HT-29 (cell line): ENCODE measurements around the gene KRTAP4-16. TPM values are rescaled to one million over a fixed set of nuclear protein-coding genes. Genes with fewer than 3 reads are reported as not detected.

Experiments used
- total RNA-seq: library from RNA; depleted of rRNA; stranded (reverse); fragments of >200 nt; shearing (Covaris generic); gene quantifications from 2 replicates; pipeline ENCODE4 v1.2.3, GENCODE V29; 2014; rRNA removed

The KRTAP4-16 gene
- total RNA-seq, 1 experiment from 2014 or later, result not detected

Other genes with a start within 250 kb of the KRTAP4-16 start
- 0.33 and 0.39 TPM in 2 replicates for gene KRT12, start 235.0 kb downstream of the KRTAP4-16 start, total RNA-seq
- gene KRT20, start 217.0 kb downstream of the KRTAP4-16 start, total RNA-seq, result 189 and 203 TPM in 2 replicates
- 3.3 and 4.1 TPM in 2 replicates for gene KRT23, start 164.6 kb downstream of the KRTAP4-16 start, total RNA-seq
- gene KRT39, start 135.3 kb downstream of the KRTAP4-16 start, total RNA-seq, result not detected in 2 replicates
- gene KRT40, start 117.9 kb downstream of the KRTAP4-16 start, total RNA-seq, result 2.4 and 2.7 TPM in 2 replicates
- not detected in 2 replicates for gene KRTAP3-3, start 108.0 kb downstream of the KRTAP4-16 start, total RNA-seq
- not detected in 2 replicates for gene KRTAP3-2, start 102.3 kb downstream of the KRTAP4-16 start, total RNA-seq
- gene KRTAP3-1, start 93.1 kb downstream of the KRTAP4-16 start, total RNA-seq, result not detected in 2 replicates
- not detected in 2 replicates for gene KRTAP1-5, start 75.0 kb downstream of the KRTAP4-16 start, total RNA-seq
- not detected in 2 replicates for gene KRTAP1-4, start 72.0 kb downstream of the KRTAP4-16 start, total RNA-seq
- gene KRTAP1-3, start 67.3 kb downstream of the KRTAP4-16 start, total RNA-seq, result not detected in 2 replicates
- 0.42 and 0.64 TPM in 2 replicates for gene KRTAP1-1, start 60.8 kb downstream of the KRTAP4-16 start, total RNA-seq
- not detected in 2 replicates for gene KRTAP2-1, start 54.9 kb downstream of the KRTAP4-16 start, total RNA-seq
- not detected in 2 replicates for gene KRTAP2-2, start 47.0 kb downstream of the KRTAP4-16 start, total RNA-seq
- gene KRTAP2-3, start 42.1 kb downstream of the KRTAP4-16 start, total RNA-seq, result not detected in 2 replicates
- gene KRTAP2-4, start 36.3 kb downstream of the KRTAP4-16 start, total RNA-seq, result not detected in 2 replicates
- gene KRTAP4-7, start 18.1 kb downstream of the KRTAP4-16 start, total RNA-seq, result not detected in 2 replicates
- not detected in 2 replicates for gene KRTAP4-8, start 4.1 kb downstream of the KRTAP4-16 start, total RNA-seq
- not detected in 2 replicates for gene KRTAP4-9, start 3.2 kb upstream of the KRTAP4-16 start, total RNA-seq
- not detected in 2 replicates for gene KRTAP4-11, start 16.2 kb upstream of the KRTAP4-16 start, total RNA-seq
- not detected in 2 replicates for gene KRTAP4-12, start 22.0 kb upstream of the KRTAP4-16 start, total RNA-seq
- not detected in 2 replicates for gene KRTAP4-6, start 38.3 kb upstream of the KRTAP4-16 start, total RNA-seq
- not detected in 2 replicates for gene KRTAP4-5, start 47.6 kb upstream of the KRTAP4-16 start, total RNA-seq
- not detected in 2 replicates for gene KRTAP4-4, start 58.5 kb upstream of the KRTAP4-16 start, total RNA-seq
- not detected in 2 replicates for gene KRTAP4-3, start 66.0 kb upstream of the KRTAP4-16 start, total RNA-seq
- gene KRTAP4-2, start 76.0 kb upstream of the KRTAP4-16 start, total RNA-seq, result not detected in 2 replicates
- not detected in 2 replicates for gene KRTAP4-1, start 82.7 kb upstream of the KRTAP4-16 start, total RNA-seq
- gene KRTAP9-1, start 87.7 kb upstream of the KRTAP4-16 start, total RNA-seq, result not detected in 2 replicates
- gene KRTAP9-2, start 124.4 kb upstream of the KRTAP4-16 start, total RNA-seq, result not detected in 2 replicates
- not detected in 2 replicates for gene KRTAP9-3, start 130.2 kb upstream of the KRTAP4-16 start, total RNA-seq
- not detected in 2 replicates for gene KRTAP9-8, start 135.8 kb upstream of the KRTAP4-16 start, total RNA-seq
- not detected in 2 replicates for gene KRTAP9-4, start 147.5 kb upstream of the KRTAP4-16 start, total RNA-seq
- gene KRTAP9-9, start 153.2 kb upstream of the KRTAP4-16 start, total RNA-seq, result not detected in 2 replicates
- gene KRTAP9-6, start 163.2 kb upstream of the KRTAP4-16 start, total RNA-seq, result not detected in 2 replicates
- not detected in 2 replicates for gene KRTAP9-7, start 173.5 kb upstream of the KRTAP4-16 start, total RNA-seq
- not detected in 2 replicates for gene KRTAP29-1, start 200.6 kb upstream of the KRTAP4-16 start, total RNA-seq
- not detected in 2 replicates for gene KRTAP16-1, start 207.1 kb upstream of the KRTAP4-16 start, total RNA-seq
- not detected in 2 replicates for gene KRTAP17-1, start 213.5 kb upstream of the KRTAP4-16 start, total RNA-seq
- not detected in 2 replicates for gene KRT33A, start 248.6 kb upstream of the KRTAP4-16 start, total RNA-seq